ENCODE results near the gene METTL21A.

DNA sequence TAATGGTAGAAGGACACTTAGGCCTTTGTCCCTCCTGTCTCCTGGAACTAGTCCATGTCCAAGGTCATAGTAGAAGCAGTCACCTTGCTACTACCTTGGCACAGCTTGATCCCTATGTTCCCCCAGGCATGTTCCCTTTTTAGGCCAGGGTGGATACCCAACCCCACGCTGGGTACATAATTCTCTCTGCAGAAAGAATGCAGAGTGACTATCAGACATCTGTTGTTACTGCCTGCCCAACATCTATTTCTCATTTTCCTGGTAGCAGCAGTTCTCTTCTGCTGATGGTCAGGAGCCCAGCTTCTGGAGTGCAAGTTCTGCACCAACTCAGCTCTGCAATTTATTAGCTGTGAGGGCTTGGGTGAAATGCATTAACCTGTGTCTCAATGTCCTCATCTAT is 4.4 kb upstream of the METTL21A start:
- no peak for TF ChIP-seq CTCF (IDR thresholded peaks at IDR 0.05)
- no peak for TF ChIP-seq POLR2A (IDR thresholded peaks at IDR 0.05)

Data from testis (tissue), 2 donors.